Measurements from ENCODE around the gene CTIF.

DNA sequence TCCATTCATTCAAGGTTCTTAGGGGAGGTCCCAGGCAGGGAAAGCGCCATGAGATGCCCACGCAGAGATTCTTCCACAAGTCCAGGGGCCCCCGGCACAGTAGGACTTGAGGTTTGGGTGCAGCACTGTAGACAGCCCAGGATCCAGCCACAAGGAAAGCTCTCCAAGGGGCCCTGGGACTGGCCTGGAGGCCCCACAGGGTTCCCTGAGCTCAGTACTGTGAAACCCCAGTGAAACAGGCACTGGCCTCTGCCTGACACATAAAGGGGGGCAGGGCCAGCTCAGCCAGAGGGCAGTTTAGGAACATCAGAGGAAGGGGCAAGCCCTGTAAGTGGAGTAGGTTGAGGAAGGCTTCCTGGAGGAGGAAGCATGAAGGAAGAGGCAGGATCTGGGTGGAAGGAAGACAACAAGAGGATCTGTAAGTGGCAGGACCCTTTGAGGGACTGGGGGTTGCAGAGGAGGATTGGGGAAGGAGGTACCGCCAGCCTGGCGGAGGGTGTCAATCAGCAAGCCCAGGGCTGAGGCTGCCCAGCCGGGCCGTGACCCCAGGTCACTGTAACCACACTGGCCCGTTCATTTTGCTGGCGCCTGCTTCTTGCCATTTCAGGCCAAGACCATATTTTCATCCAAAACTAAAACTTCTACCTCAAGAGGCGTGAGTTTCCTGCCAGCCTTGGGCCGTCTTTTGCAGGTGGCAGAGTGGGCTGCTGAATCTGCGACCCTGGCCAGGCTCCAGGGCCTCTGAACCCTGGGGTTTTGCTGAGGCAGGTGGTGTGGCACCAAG is 236.7 kb downstream of the CTIF start:
- TF ChIP-seq CTCF (IDR thresholded peaks at IDR 0.05) (no peak), POLR2A (IDR thresholded peaks at IDR 0.05) (no peak), POLR2AphosphoS5 (IDR thresholded peaks at IDR 0.05) (no peak)

All from transverse colon (tissue), 4 donors.